SK-N-SH (cell line): Measurements from ENCODE around the gene PRAMEF5. TPM values are rescaled to one million over a fixed set of nuclear protein-coding genes. Genes with fewer than 3 reads are reported as not detected.
"Not testable (repeated sequence)": the region's sequence is repeated elsewhere in the genome, so short reads cannot be mapped to it uniquely, and the experiment has no call there.

ENCODE experiments used
- CTCF ChIA-PET: fragments of 300-600, 350-600 bp; formaldehyde crosslinking; extraction: SDS; loops from one replicate; lab custom pipeline; 2021; lab: Yijun Ruan, JAX
- POLR2A ChIA-PET: fragments of 350-600 bp; sonication (Branson Sonifier 250); formaldehyde crosslinking; extraction: SDS; loops from one replicate; lab custom pipeline; 2020; ENCODE audit warnings: antibody characterized with exemption, inconsistent platforms; lab: Yijun Ruan, JAX
- DNase-seq: peaks from one replicate; pipeline ENCODE4 v3.0.0; 2012
- H2AFZ ChIP-seq: fragments of 200-600 bp; sonication (generic); 2 replicates; pipeline ENCODE4 v1.8.1; 2016; ENCODE audit warnings: antibody characterized with exemption, mild to moderate bottlenecking, low read depth
- H3F3A ChIP-seq: fragments of 200-600 bp; sonication (generic); replicated peaks from 2 replicates; pipeline ENCODE3; 2016; ENCODE audit warnings: antibody characterized with exemption, mild to moderate bottlenecking; ENCODE audit not compliant: insufficient read depth
- H3K27ac ChIP-seq, 2 experiments: fragments of 200-500 bp in 1 of 2; fragments of 200-600 bp in 1 of 2; sonication (Bioruptor generic) in 1 of 2; sonication (generic), shearing (Covaris generic) in 1 of 2; 2 replicates each; pipeline versions ENCODE4 v1.5.1 to v1.6.1; 2014 to 2016; ENCODE audit warnings: low read depth in 2 of 2, inconsistent platforms in 1 of 2, low read length in 1 of 2, mild to moderate bottlenecking in 1 of 2, mixed read lengths in 1 of 2
- H3K27me3 ChIP-seq: fragments of 200-600 bp; sonication (generic), shearing (Covaris generic); 2 replicates; pipeline ENCODE4 v1.6.1; 2016; ENCODE audit warnings: mixed run types; ENCODE audit not compliant: insufficient read depth
- H3K36me3 ChIP-seq, 2 experiments: fragments of 200-500 bp in 1 of 2; fragments of 200-600 bp in 1 of 2; sonication (Bioruptor generic) in 1 of 2; sonication (generic) in 1 of 2; replicated peaks in 1 of 2; 2 replicates each; pipeline versions ENCODE3 to v1.5.1; 2014 to 2016; ENCODE audit warnings: low read length in 1 of 2, mild to moderate bottlenecking in 1 of 2; ENCODE audit not compliant: insufficient read depth in 2 of 2, control insufficient read depth in 1 of 2
- H3K4me1 ChIP-seq, 2 experiments: fragments of 200-500 bp in 1 of 2; fragments of 200-600 bp in 1 of 2; sonication (Bioruptor generic) in 1 of 2; sonication (generic), shearing (Covaris generic) in 1 of 2; 2 replicates each; pipeline versions ENCODE4 v1.5.1 to v1.6.1; 2014 to 2016; ENCODE audit warnings: low read depth in 1 of 2, low read length in 1 of 2, mixed run types in 1 of 2; ENCODE audit not compliant: insufficient read depth in 2 of 2, control insufficient read depth in 1 of 2
- H3K4me2 ChIP-seq: fragments of 200-600 bp; sonication (generic), shearing (Covaris generic); 2 replicates; pipeline ENCODE4 v1.6.1; 2017; ENCODE audit warnings: mixed run types
- H3K4me3 ChIP-seq, 2 experiments: fragments of 200-500 bp in 1 of 2; fragments of 200-600 bp in 1 of 2; sonication (Bioruptor generic) in 1 of 2; sonication (generic), shearing (Covaris generic) in 1 of 2; 2 replicates each; pipeline versions ENCODE4 v1.5.1 to v1.8.1; 2014 to 2016; ENCODE audit warnings: low read depth in 2 of 2, inconsistent platforms in 1 of 2, low read length in 1 of 2, mild to moderate bottlenecking in 1 of 2, mixed read lengths in 1 of 2, moderate library complexity in 1 of 2
- H3K79me2 ChIP-seq: fragments of 200-600 bp; sonication (generic); 2 replicates; pipeline ENCODE4 v1.8.1; 2017; ENCODE audit warnings: mild to moderate bottlenecking; ENCODE audit not compliant: insufficient read depth
- H3K9ac ChIP-seq: fragments of 200-600 bp; sonication (generic); 2 replicates; pipeline ENCODE4 v1.6.1; 2017; ENCODE audit warnings: mixed run types
- H3K9me2 ChIP-seq: fragments of 200-600 bp; sonication (generic); 2 replicates; pipeline ENCODE4 v1.6.1; 2017; ENCODE audit warnings: mixed run types
- H3K9me3 ChIP-seq: fragments of 200-600 bp; sonication (generic); 2 replicates; pipeline ENCODE4 v1.6.1; 2017; ENCODE audit warnings: mixed run types, mild to moderate bottlenecking, moderate library complexity
- H4K20me1 ChIP-seq: fragments of 200-600 bp; sonication (generic); 2 replicates; pipeline ENCODE4 v1.6.1; 2017; ENCODE audit warnings: mild to moderate bottlenecking, mixed run types; ENCODE audit not compliant: insufficient read depth
- WGBS: methylation state at CpG from one replicate; pipeline ENCODE4 v1.1.6; 2017; ENCODE audit warnings: low lambda C conversion rate; 5-methylcytosine and 5-hydroxymethylcytosine counted together
- polyA plus RNA-seq, 3 experiments: library from polyadenylated mRNA; depleted of rRNA; stranded (reverse); fragments of >200 nt; gene quantifications; 2 replicates each; pipeline ENCODE4 v1.2.3, GENCODE V29; 2012

Gene PRAMEF5
- polyA plus RNA-seq, 1 of the 3 experiments (the other 2 are of a cell fraction), result not detected

GRCh38 chr1:13237572-13237971, 16.4 kb upstream of the PRAMEF5 start:
- H3K9me2 ChIP-seq, DNase-seq, H3K79me2 ChIP-seq, H2AFZ ChIP-seq, H3K27me3 ChIP-seq, H3K4me2 ChIP-seq, H3K4me1 ChIP-seq, H4K20me1 ChIP-seq, H3K4me3 ChIP-seq, H3K9ac ChIP-seq, H3K36me3 ChIP-seq, POLR2A ChIA-PET, H3F3A ChIP-seq, CTCF ChIA-PET, H3K9me3 ChIP-seq, H3K27ac ChIP-seq: not testable (repeated sequence)
- 0% methylated on average over 4 of the region's 4 CpGs for WGBS

- H3K27ac ChIP-seq, H3K9me3 ChIP-seq, H3K9me2 ChIP-seq, H3K36me3 ChIP-seq, H3K4me2 ChIP-seq, H3K4me3 ChIP-seq, H3K27me3 ChIP-seq, H2AFZ ChIP-seq, H3F3A ChIP-seq, DNase-seq, POLR2A ChIA-PET, CTCF ChIA-PET, H3K9ac ChIP-seq, H4K20me1 ChIP-seq, H3K79me2 ChIP-seq, H3K4me1 ChIP-seq: not testable (repeated sequence)
- WGBS, result 8% methylated on average over 4 of the region's 4 CpGs
Observed at GRCh38 chr1:13239633-13240032, 14.4 kb upstream of the PRAMEF5 start.

GRCh38 chr1:13243536-13244263, 10.3 kb upstream of the PRAMEF5 start:
- H3K9me2 ChIP-seq, H3K4me1 ChIP-seq, H3K9me3 ChIP-seq, H3K79me2 ChIP-seq, H2AFZ ChIP-seq, H3K36me3 ChIP-seq, H3K27me3 ChIP-seq, H3K4me3 ChIP-seq, POLR2A ChIA-PET, H3F3A ChIP-seq, CTCF ChIA-PET, DNase-seq, H4K20me1 ChIP-seq, H3K27ac ChIP-seq, H3K9ac ChIP-seq, H3K4me2 ChIP-seq: not testable (repeated sequence)
- WGBS, result 2% methylated on average over 9 of the region's 9 CpGs

GRCh38 chr1:13245841-13246553, 8.0 kb upstream of the PRAMEF5 start:
- H3K9me2 ChIP-seq, H3K79me2 ChIP-seq, H3K9me3 ChIP-seq, H3K4me1 ChIP-seq, POLR2A ChIA-PET, H2AFZ ChIP-seq, H3K27ac ChIP-seq, H3K36me3 ChIP-seq, H4K20me1 ChIP-seq, H3K27me3 ChIP-seq, H3K4me3 ChIP-seq, DNase-seq, H3K4me2 ChIP-seq, CTCF ChIA-PET, H3K9ac ChIP-seq, H3F3A ChIP-seq: not testable (repeated sequence)
- 1% methylated on average over 5 of the region's 5 CpGs for WGBS

GRCh38 chr1:13246554-13246871, 7.5 kb upstream of the PRAMEF5 start:
- 0% methylated on average over 2 of the region's 2 CpGs for WGBS
- POLR2A ChIA-PET, result not testable (repeated sequence)

GRCh38 chr1:13247122-13247521, 6.9 kb upstream of the PRAMEF5 start:
- H4K20me1 ChIP-seq, H3K27ac ChIP-seq, H3K9me3 ChIP-seq, POLR2A ChIA-PET, H3K4me2 ChIP-seq, H3F3A ChIP-seq, H2AFZ ChIP-seq, H3K27me3 ChIP-seq, H3K9me2 ChIP-seq, H3K9ac ChIP-seq, DNase-seq, H3K4me3 ChIP-seq, H3K4me1 ChIP-seq, H3K36me3 ChIP-seq, H3K79me2 ChIP-seq, CTCF ChIA-PET: not testable (repeated sequence)
- WGBS, result 5% methylated on average over 7 of the region's 7 CpGs

More at GRCh38 chr1:13246554-13246871, 7.5 kb upstream of the PRAMEF5 start:
- DNase-seq, H3F3A ChIP-seq, H3K27me3 ChIP-seq, H3K4me3 ChIP-seq, H4K20me1 ChIP-seq, H3K27ac ChIP-seq, H3K79me2 ChIP-seq, H3K36me3 ChIP-seq, H3K9ac ChIP-seq, H2AFZ ChIP-seq, H3K4me1 ChIP-seq, H3K9me3 ChIP-seq, H3K9me2 ChIP-seq, CTCF ChIA-PET, H3K4me2 ChIP-seq: not testable (repeated sequence)
